Measurements from ENCODE around the gene TMEM220.
"Not testable (repeated sequence)": the region's sequence is repeated elsewhere in the genome, so short reads cannot be mapped to it uniquely, and the experiment has no call there.

Gene TMEM220

GRCh38 chr17:10728331-10728892 lies 1.4 kb downstream of the TMEM220 start:
- no peak for DNase-seq (ENCODE audit: low spot score)

GRCh38 chr17:10727192-10727591 lies 2.6 kb downstream of the TMEM220 start:
- DNase-seq (ENCODE audit: low spot score) = no peak

- no peak for DNase-seq (ENCODE audit: low spot score)
Observed at GRCh38 chr17:10726196-10726595, 3.6 kb downstream of the TMEM220 start.

DNA sequence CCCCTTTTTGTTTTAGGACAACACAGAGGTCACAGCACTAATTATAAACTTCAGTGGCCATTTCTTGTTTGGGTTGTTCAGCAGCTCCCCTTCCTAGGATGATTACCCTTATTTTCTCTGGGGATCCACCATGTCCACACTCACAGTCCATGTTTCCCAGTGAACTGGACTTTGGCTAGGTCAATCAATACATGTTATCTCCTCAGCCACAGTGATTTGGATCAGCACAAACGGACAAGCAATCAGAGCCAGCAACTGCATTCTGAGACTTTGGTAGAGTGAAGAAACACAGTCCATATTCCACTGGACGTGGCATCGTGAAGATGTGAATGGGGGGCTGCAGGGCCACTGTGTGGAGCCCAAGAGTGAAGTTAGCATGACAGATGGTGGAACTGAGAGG lies 4.6 kb downstream of the TMEM220 start:
- DNase-seq (ENCODE audit: low spot score) = no peak

DNA sequence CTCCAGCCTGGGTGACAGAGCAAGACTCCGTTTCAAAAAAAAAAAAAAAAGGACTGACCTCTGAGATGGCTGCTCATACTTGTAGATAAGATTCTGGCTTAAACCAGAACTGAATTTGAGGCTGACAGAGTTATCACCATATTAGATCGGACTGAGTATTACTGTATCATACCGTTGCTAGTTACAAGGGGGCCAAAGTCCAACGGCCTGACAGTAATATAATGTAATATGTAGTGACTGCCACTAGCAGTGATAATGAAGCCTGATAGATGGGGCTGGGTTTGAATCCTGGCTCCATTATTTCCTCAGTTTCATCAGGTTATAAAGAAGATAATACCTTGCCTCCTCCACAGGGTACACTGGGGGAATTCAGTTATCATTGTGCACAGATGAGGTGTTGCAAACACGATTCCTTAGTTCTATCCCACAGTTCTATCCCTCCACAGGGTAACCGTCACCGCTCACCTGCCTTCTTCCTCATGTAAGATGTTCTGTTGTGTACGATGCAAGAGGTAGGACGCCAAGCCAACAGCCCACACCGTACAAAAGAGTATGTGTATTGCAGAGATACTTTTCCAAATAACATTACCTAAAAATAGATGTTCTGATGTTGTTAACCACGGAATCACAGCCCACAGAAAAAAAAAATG lies 5.2 kb downstream of the TMEM220 start:
- no peak for DNase-seq (ENCODE audit: low spot score)

GRCh38 chr17:10718547-10718946 lies 11.3 kb downstream of the TMEM220 start:
- DNase-seq (ENCODE audit: low spot score) = no peak

- no peak for DNase-seq (ENCODE audit: low spot score)
Observed at GRCh38 chr17:10716218-10716617, 13.6 kb downstream of the TMEM220 start.

GRCh38 chr17:10713318-10713717 lies 16.5 kb downstream of the TMEM220 start:
- no peak for DNase-seq (ENCODE audit: low spot score)

DNA sequence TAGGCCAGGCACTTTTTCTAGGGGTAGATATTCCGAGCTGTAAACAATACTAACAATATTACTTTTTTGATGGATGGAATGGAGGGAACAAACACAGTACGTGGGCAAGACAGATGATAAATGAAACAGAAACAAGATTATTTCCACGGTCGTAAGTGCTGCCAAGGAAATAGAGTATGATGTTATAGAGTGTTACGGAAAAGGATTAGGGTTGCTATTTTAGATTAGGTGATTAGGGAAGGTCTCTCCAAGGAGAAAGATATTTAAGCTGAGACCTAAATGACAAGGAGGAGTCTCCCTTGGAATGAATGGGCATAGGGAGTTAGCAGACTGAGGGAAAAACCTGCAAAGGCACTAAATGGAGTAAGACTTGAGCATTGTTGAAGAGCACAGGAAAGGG lies 24.1 kb downstream of the TMEM220 start:
- no peak for DNase-seq (ENCODE audit: low spot score)

GRCh38 chr17:10702574-10702973 lies 27.2 kb downstream of the TMEM220 start:
- DNase-seq (ENCODE audit: low spot score) = no peak

DNA sequence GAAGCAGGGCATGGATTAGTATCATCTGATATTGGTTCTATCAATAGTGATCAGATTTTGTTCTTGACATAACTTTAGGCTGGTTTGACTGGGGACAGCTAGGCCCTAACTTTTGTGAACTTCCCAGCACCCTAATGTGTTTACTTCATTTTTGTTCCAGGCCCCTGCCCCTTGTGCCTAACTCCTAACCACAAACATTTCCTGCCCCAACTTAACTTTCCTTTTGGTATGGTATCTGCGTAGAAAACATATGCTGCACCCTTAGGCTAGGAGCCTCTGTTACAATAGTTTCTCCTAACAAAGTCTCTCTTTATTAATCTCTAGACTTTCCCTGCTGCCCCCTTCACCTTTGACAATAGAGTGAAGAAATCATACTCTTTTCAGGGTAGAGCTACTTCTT lies 30.0 kb downstream of the TMEM220 start:
- DNase-seq (ENCODE audit: low spot score) = no peak

GRCh38 chr17:10698096-10698818 lies 31.6 kb downstream of the TMEM220 start:
- DNase-seq (ENCODE audit: low spot score) = no peak

- DNase-seq (ENCODE audit: low spot score) = peak; percentile 97
Observed at GRCh38 chr17:10697092-10698081, 32.4 kb downstream of the TMEM220 start, which contains the start of the genes ADPRM and SCO1. ADPRM (plus strand) TSS chr17:10697594; CDS start chr17:10704927, 7,333 bp downstream. SCO1 (minus strand) TSS chr17:10697533; CDS start chr17:10697507, 26 bp downstream.

DNA sequence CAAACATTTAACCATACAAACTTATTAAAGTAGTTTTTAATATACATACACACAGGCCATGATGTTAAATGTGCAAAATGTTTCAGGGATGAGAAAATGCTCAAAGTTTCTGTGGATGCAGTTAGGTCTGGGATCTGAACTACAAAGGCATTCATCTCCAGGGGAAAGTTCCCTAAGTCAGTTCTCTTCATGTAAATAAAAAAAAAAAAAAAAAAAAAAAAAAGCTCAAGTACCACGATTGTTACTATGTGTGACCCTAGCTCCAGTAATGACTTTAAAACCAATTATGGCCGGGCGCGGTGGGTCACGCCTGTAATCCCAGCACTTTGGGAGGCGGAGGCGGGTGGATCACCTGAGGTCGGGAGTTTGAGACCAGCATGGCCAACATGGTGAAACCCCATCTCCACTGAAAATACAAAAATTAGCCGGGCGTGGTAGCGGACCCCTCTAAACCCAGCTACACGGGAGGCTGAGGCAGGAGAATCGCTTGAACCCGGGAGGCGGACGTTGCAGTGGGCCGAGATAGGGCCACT lies 33.9 kb downstream of the TMEM220 start:
- DNase-seq (ENCODE audit: low spot score) = not testable (repeated sequence)

GRCh38 chr17:10687499-10687898 lies 42.3 kb downstream of the TMEM220 start:
- DNase-seq (ENCODE audit: low spot score) = no peak

GRCh38 chr17:10683853-10684252 lies 46.0 kb downstream of the TMEM220 start:
- DNase-seq (ENCODE audit: low spot score) = no peak

GRCh38 chr17:10681866-10682446 lies 47.9 kb downstream of the TMEM220 start:
- DNase-seq (ENCODE audit: low spot score) = no peak

DNA sequence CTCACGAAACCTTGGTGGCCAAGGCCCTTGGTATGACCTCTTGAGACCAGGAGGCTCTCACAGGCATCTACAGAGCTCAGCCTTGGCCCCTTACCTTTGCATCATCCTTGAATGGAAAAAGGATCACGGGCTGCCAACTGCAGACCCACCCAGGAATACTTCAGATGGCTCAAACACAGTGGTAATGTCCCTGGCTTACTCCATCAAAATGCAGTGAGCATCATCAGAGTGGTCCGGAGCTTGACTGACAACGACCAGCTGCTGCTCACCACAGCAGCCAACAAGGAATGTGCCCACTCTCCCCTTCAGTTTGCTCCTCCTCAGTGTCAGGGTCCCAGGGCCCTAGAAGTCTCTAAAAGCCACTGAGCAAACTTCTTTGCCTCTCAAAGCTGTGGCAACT lies 55.1 kb downstream of the TMEM220 start:
- DNase-seq (ENCODE audit: low spot score) = no peak

- no peak for DNase-seq (ENCODE audit: low spot score)
Observed at GRCh38 chr17:10673312-10673711, 56.5 kb downstream of the TMEM220 start.

GRCh38 chr17:10668775-10669174 lies 61.0 kb downstream of the TMEM220 start:
- DNase-seq (ENCODE audit: low spot score) = no peak

- DNase-seq (ENCODE audit: low spot score) = no peak
Observed at GRCh38 chr17:10666906-10667305, 62.9 kb downstream of the TMEM220 start.
